Endothelial cell of hepatic sinusoid (primary cell): ENCODE measurements around the gene BICC1.

Experiments used
- in situ Hi-C: cut with HindIII; loops from 2 replicates; pipeline ENCODE4 v1.10.0; 2017; ENCODE audit warnings: low sequenced_read_pairs

The BICC1 gene

GRCh38 chr10:58697691-58698090 is 185.0 kb downstream of the BICC1 start:
- in situ Hi-C loops = no loop called here

- in situ Hi-C loops = no loop called here
These were observed 186.2 kb downstream of the BICC1 start for GRCh38 chr10:58698777-58699356.

- in situ Hi-C loops = no loop called here
These were observed 187.9 kb downstream of the BICC1 start for GRCh38 chr10:58700591-58700990.

- in situ Hi-C loops = no loop called here
These were observed 188.9 kb downstream of the BICC1 start for GRCh38 chr10:58701405-58702135.

GRCh38 chr10:58704226-58704625 is 191.6 kb downstream of the BICC1 start:
- in situ Hi-C loops = no loop called here

GRCh38 chr10:58704671-58705141 is 192.0 kb downstream of the BICC1 start:
- in situ Hi-C loops = no loop called here

GRCh38 chr10:58706836-58707235 is 194.2 kb downstream of the BICC1 start:
- in situ Hi-C loops = no loop called here

GRCh38 chr10:58712141-58712540 is 199.5 kb downstream of the BICC1 start:
- in situ Hi-C loops = no loop called here

GRCh38 chr10:58712982-58713381 is 200.3 kb downstream of the BICC1 start:
- in situ Hi-C loops = no loop called here

- in situ Hi-C loops = no loop called here
These were observed 201.7 kb downstream of the BICC1 start for GRCh38 chr10:58714409-58714808.

- in situ Hi-C loops = no loop called here
These were observed 202.4 kb downstream of the BICC1 start for GRCh38 chr10:58715061-58715460.

- in situ Hi-C loops = no loop called here
These were observed 205.9 kb downstream of the BICC1 start for GRCh38 chr10:58718596-58718995.

- in situ Hi-C loops = no loop called here
These were observed 209.1 kb downstream of the BICC1 start for GRCh38 chr10:58721601-58722281.

- in situ Hi-C loops = no loop called here
These were observed 210.5 kb downstream of the BICC1 start for GRCh38 chr10:58723186-58723585.

- in situ Hi-C loops = no loop called here
These were observed 211.3 kb downstream of the BICC1 start for GRCh38 chr10:58723966-58724365.

- in situ Hi-C loops = no loop called here
These were observed 212.1 kb downstream of the BICC1 start for GRCh38 chr10:58724781-58725180.

- in situ Hi-C loops = no loop called here
These were observed 213.2 kb downstream of the BICC1 start for GRCh38 chr10:58725901-58726300.

GRCh38 chr10:58727633-58728032 is 215.0 kb downstream of the BICC1 start:
- in situ Hi-C loops = no loop called here

GRCh38 chr10:58731276-58731675 is 218.6 kb downstream of the BICC1 start:
- in situ Hi-C loops = no loop called here

GRCh38 chr10:58733436-58733835 is 220.8 kb downstream of the BICC1 start:
- in situ Hi-C loops = no loop called here

GRCh38 chr10:58734116-58734515 is 221.4 kb downstream of the BICC1 start:
- in situ Hi-C loops = no loop called here

- in situ Hi-C loops = no loop called here
These were observed 222.0 kb downstream of the BICC1 start for GRCh38 chr10:58734664-58735063.
